ENCODE measurements around the gene LAMA1.

GRCh38 chr18:7000484-7001096, 117.0 kb downstream of the LAMA1 start:
- TF ChIP-seq POLR2A (IDR thresholded peaks at IDR 0.05) (no peak), CTCF (IDR thresholded peaks at IDR 0.05) (peak in 3 of 5 experiments; percentile 14 to 31 (median 15))

All from tibial nerve (tissue), 3 donors.